ENCODE results near the gene MKI67.
"Not testable (repeated sequence)": the region's sequence is repeated elsewhere in the genome, so short reads cannot be mapped to it uniquely, and the experiment has no call there.

MKI67 gene

GRCh38 chr10:128147064-128147463 lies 20.8 kb upstream of the MKI67 start:
- no peak for DNase-seq

GRCh38 chr10:128144547-128144946 lies 18.3 kb upstream of the MKI67 start:
- no peak for DNase-seq

- no peak for DNase-seq
Measured at GRCh38 chr10:128143531-128143930, 17.3 kb upstream of the MKI67 start.

- no peak for DNase-seq
Measured at GRCh38 chr10:128140425-128140824, 14.2 kb upstream of the MKI67 start.

GRCh38 chr10:128138429-128138828 lies 12.2 kb upstream of the MKI67 start:
- DNase-seq = not testable (repeated sequence)

GRCh38 chr10:128137877-128138276 lies 11.7 kb upstream of the MKI67 start:
- no peak for DNase-seq

GRCh38 chr10:128130051-128130450 lies 3.8 kb upstream of the MKI67 start:
- DNase-seq = no peak

- DNase-seq = no peak
Measured at GRCh38 chr10:128128582-128128981, 2.4 kb upstream of the MKI67 start.

- no peak for DNase-seq
Measured at GRCh38 chr10:128125416-128125943, 743 bp downstream of the MKI67 start.

- no peak for DNase-seq
Measured at GRCh38 chr10:128124813-128125403, 1.3 kb downstream of the MKI67 start.

GRCh38 chr10:128123846-128124245 lies 2.4 kb downstream of the MKI67 start:
- no peak for DNase-seq

- no peak for DNase-seq
Measured at GRCh38 chr10:128122931-128123330, 3.3 kb downstream of the MKI67 start.

GRCh38 chr10:128121750-128122412 lies 4.3 kb downstream of the MKI67 start:
- no peak for DNase-seq

GRCh38 chr10:128116851-128117615 lies 9.2 kb downstream of the MKI67 start:
- no peak for DNase-seq

GRCh38 chr10:128116187-128116586 lies 10.0 kb downstream of the MKI67 start:
- DNase-seq = no peak

GRCh38 chr10:128115356-128115755 lies 10.9 kb downstream of the MKI67 start:
- no peak for DNase-seq

GRCh38 chr10:128114901-128115300 lies 11.3 kb downstream of the MKI67 start:
- DNase-seq = no peak

- DNase-seq = no peak
Measured at GRCh38 chr10:128113026-128113425, 13.2 kb downstream of the MKI67 start.

GRCh38 chr10:128111696-128112095 lies 14.5 kb downstream of the MKI67 start:
- no peak for DNase-seq

- no peak for DNase-seq
Measured at GRCh38 chr10:128110339-128110738, 15.9 kb downstream of the MKI67 start.

GRCh38 chr10:128109707-128110106 lies 16.5 kb downstream of the MKI67 start:
- DNase-seq = no peak

GRCh38 chr10:128105383-128105782 lies 20.8 kb downstream of the MKI67 start:
- DNase-seq = no peak

GRCh38 chr10:128103229-128103714 lies 23.0 kb downstream of the MKI67 start:
- no peak for DNase-seq

Measured in activated CD4-positive, alpha-beta T cell treated with anti-CD3 and anti-CD28 coated beads, Interleukin-2, amount 50 U/mL, for 4 hours (primary cell).